Measurements from ENCODE around the gene PLEK2.

Gene PLEK2

GRCh38 chr14:67389811-67390534, 22.0 kb downstream of the PLEK2 start:
- no peak overlapping the region for H4K8ac ChIP-seq (ENCODE audit: low read length)
- H3K4ac ChIP-seq (ENCODE audit: low read depth in 1 of 2, low read length in 2 of 2) = no peak overlapping the region
- no peaks in the 10 kb centered on the region for H3K79me1 ChIP-seq (replicated peaks; ENCODE audit: low read length, poor library complexity, severe bottlenecking)
- H3K4me2 ChIP-seq (ENCODE audit: low read length, poor library complexity, severe bottlenecking) = no peak overlapping the region
- H3K36me3 ChIP-seq (ENCODE audit: control insufficient read depth in 1 of 2, insufficient read depth in 2 of 2, low read depth in 1 of 2, low read length in 2 of 2) = peaks cover 18% of the 10 kb centered on the region in 2 experiments
- no peak overlapping the region for H3K27ac ChIP-seq (ENCODE audit: low read length, poor library complexity, severe bottlenecking)
- H4K91ac ChIP-seq (ENCODE audit: low read length) = no peak overlapping the region
- H3K4me3 ChIP-seq (ENCODE audit: insufficient read depth in 1 of 2, low read depth in 1 of 2, low read length in 2 of 2) = no peak overlapping the region
- no peak overlapping the region for H3K14ac ChIP-seq (ENCODE audit: low read length in 2 of 2)
- peaks cover 4% of the 10 kb centered on the region for H3K4me1 ChIP-seq (ENCODE audit: control insufficient read depth, insufficient read depth, low read depth, low read length)
- no peak overlapping the region for H2AK5ac ChIP-seq (ENCODE audit: low read length, severe bottlenecking)
- H3K27me3 ChIP-seq (ENCODE audit: control insufficient read depth in 1 of 2, insufficient read depth in 1 of 2, low read length in 2 of 2) = no peaks in the 10 kb centered on the region
- H3K23ac ChIP-seq (ENCODE audit: low read length in 2 of 2) = no peak overlapping the region
- H3K9ac ChIP-seq (ENCODE audit: low read length) = no peak overlapping the region
- 91% methylated on average over 1 of the region's 1 CpG for WGBS
- no peak overlapping the region for H2BK15ac ChIP-seq (ENCODE audit: low read depth, poor library complexity, severe bottlenecking)
- no peak overlapping the region for H2BK12ac ChIP-seq (ENCODE audit: low read length in 2 of 2)
- H2AFZ ChIP-seq (ENCODE audit: low read depth, low read length) = no peak overlapping the region
- no peaks in the 10 kb centered on the region for H3K9me3 ChIP-seq (ENCODE audit: control insufficient read depth, low read length)
- DNase-seq = no peak
- no peak overlapping the region for H2BK120ac ChIP-seq (ENCODE audit: low read depth, low read length)
- H2BK5ac ChIP-seq (ENCODE audit: low read depth, low read length, poor library complexity, severe bottlenecking) = no peak overlapping the region
- no peak overlapping the region for H3K18ac ChIP-seq (ENCODE audit: low read depth in 1 of 2, low read length in 2 of 2)

GRCh38 chr14:67389275-67389674, 22.7 kb downstream of the PLEK2 start:
- Histone ChIP-seq H3K18ac (ENCODE audit: low read depth in 1 of 2, low read length in 2 of 2) (no peak overlapping the region), H3K4me3 (ENCODE audit: insufficient read depth in 1 of 2, low read depth in 1 of 2, low read length in 2 of 2) (no peak overlapping the region), H3K9ac (ENCODE audit: low read length) (no peak overlapping the region), H2BK5ac (ENCODE audit: low read depth, low read length, poor library complexity, severe bottlenecking) (no peak overlapping the region), H3K36me3 (ENCODE audit: control insufficient read depth in 1 of 2, insufficient read depth in 2 of 2, low read depth in 1 of 2, low read length in 2 of 2) (peaks cover 17 to 25% of the 10 kb centered on the region in 2 experiments), H2AK5ac (ENCODE audit: low read length, severe bottlenecking) (no peak overlapping the region), H3K4ac (ENCODE audit: low read depth in 1 of 2, low read length in 2 of 2) (no peak overlapping the region), H4K8ac (ENCODE audit: low read length) (no peak overlapping the region), H2BK12ac (ENCODE audit: low read length in 2 of 2) (no peak overlapping the region), H3K4me2 (ENCODE audit: low read length, poor library complexity, severe bottlenecking) (no peak overlapping the region), H3K79me1 (replicated peaks; ENCODE audit: low read length, poor library complexity, severe bottlenecking) (no peaks in the 10 kb centered on the region), H3K27me3 (ENCODE audit: control insufficient read depth in 1 of 2, insufficient read depth in 1 of 2, low read length in 2 of 2) (no peaks in the 10 kb centered on the region), H4K91ac (ENCODE audit: low read length) (no peak overlapping the region), H3K14ac (ENCODE audit: low read length in 2 of 2) (no peak overlapping the region), H2BK15ac (ENCODE audit: low read depth, poor library complexity, severe bottlenecking) (no peak overlapping the region), H3K9me3 (ENCODE audit: control insufficient read depth, low read length) (no peaks in the 10 kb centered on the region), H2AFZ (ENCODE audit: low read depth, low read length) (no peak overlapping the region), H2BK120ac (ENCODE audit: low read depth, low read length) (no peak overlapping the region), H3K23ac (ENCODE audit: low read length in 2 of 2) (no peak overlapping the region), H3K27ac (ENCODE audit: low read length, poor library complexity, severe bottlenecking) (no peak overlapping the region), H3K4me1 (ENCODE audit: control insufficient read depth, insufficient read depth, low read depth, low read length) (peaks cover 3% of the 10 kb centered on the region)
- DNase-seq = no peak
- WGBS = 92% methylated on average over 3 of the region's 3 CpGs

GRCh38 chr14:67387195-67387594, 24.8 kb downstream of the PLEK2 start:
- Histone ChIP-seq H2BK15ac (ENCODE audit: low read depth, poor library complexity, severe bottlenecking) (no peak overlapping the region), H3K4me2 (ENCODE audit: low read length, poor library complexity, severe bottlenecking) (no peak overlapping the region), H3K9me3 (ENCODE audit: control insufficient read depth, low read length) (no peaks in the 10 kb centered on the region), H4K91ac (ENCODE audit: low read length) (no peak overlapping the region), H4K8ac (ENCODE audit: low read length) (no peak overlapping the region), H3K4me3 (ENCODE audit: insufficient read depth in 1 of 2, low read depth in 1 of 2, low read length in 2 of 2) (no peak overlapping the region), H2BK120ac (ENCODE audit: low read depth, low read length) (no peak overlapping the region), H3K27me3 (ENCODE audit: control insufficient read depth in 1 of 2, insufficient read depth in 1 of 2, low read length in 2 of 2) (no peaks in the 10 kb centered on the region), H3K4ac (ENCODE audit: low read depth in 1 of 2, low read length in 2 of 2) (no peak overlapping the region), H3K9ac (ENCODE audit: low read length) (peak overlapping the region; percentile 18), H3K23ac (ENCODE audit: low read length in 2 of 2) (no peak overlapping the region), H3K18ac (ENCODE audit: low read depth in 1 of 2, low read length in 2 of 2) (no peak overlapping the region), H2BK5ac (ENCODE audit: low read depth, low read length, poor library complexity, severe bottlenecking) (no peak overlapping the region), H2BK12ac (ENCODE audit: low read length in 2 of 2) (no peak overlapping the region), H3K14ac (ENCODE audit: low read length in 2 of 2) (no peak overlapping the region), H3K79me1 (replicated peaks; ENCODE audit: low read length, poor library complexity, severe bottlenecking) (no peaks in the 10 kb centered on the region), H2AFZ (ENCODE audit: low read depth, low read length) (no peak overlapping the region), H2AK5ac (ENCODE audit: low read length, severe bottlenecking) (no peak overlapping the region), H3K36me3 (ENCODE audit: control insufficient read depth in 1 of 2, insufficient read depth in 2 of 2, low read depth in 1 of 2, low read length in 2 of 2) (peaks cover 10 to 46% of the 10 kb centered on the region in 2 experiments), H3K4me1 (ENCODE audit: control insufficient read depth, insufficient read depth, low read depth, low read length) (peaks cover 1% of the 10 kb centered on the region), H3K27ac (ENCODE audit: low read length, poor library complexity, severe bottlenecking) (no peak overlapping the region)
- DNase-seq = no peak
- WGBS = 56% methylated on average over 2 of the region's 2 CpGs

- Histone ChIP-seq H2BK12ac (ENCODE audit: low read length in 2 of 2) (no peak overlapping the region), H2AFZ (ENCODE audit: low read depth, low read length) (no peak overlapping the region), H4K91ac (ENCODE audit: low read length) (no peak overlapping the region), H2BK5ac (ENCODE audit: low read depth, low read length, poor library complexity, severe bottlenecking) (no peak overlapping the region), H3K4ac (ENCODE audit: low read depth in 1 of 2, low read length in 2 of 2) (no peak overlapping the region), H2BK120ac (ENCODE audit: low read depth, low read length) (no peak overlapping the region), H2BK15ac (ENCODE audit: low read depth, poor library complexity, severe bottlenecking) (no peak overlapping the region), H3K36me3 (ENCODE audit: control insufficient read depth in 1 of 2, insufficient read depth in 2 of 2, low read depth in 1 of 2, low read length in 2 of 2) (peaks cover 8 to 62% of the 10 kb centered on the region in 2 experiments), H3K79me1 (replicated peaks; ENCODE audit: low read length, poor library complexity, severe bottlenecking) (no peaks in the 10 kb centered on the region), H3K9ac (ENCODE audit: low read length) (no peak overlapping the region), H3K4me1 (ENCODE audit: control insufficient read depth, insufficient read depth, low read depth, low read length) (peaks cover 1% of the 10 kb centered on the region), H2AK5ac (ENCODE audit: low read length, severe bottlenecking) (no peak overlapping the region), H3K23ac (ENCODE audit: low read length in 2 of 2) (no peak overlapping the region), H3K4me3 (ENCODE audit: insufficient read depth in 1 of 2, low read depth in 1 of 2, low read length in 2 of 2) (no peak overlapping the region), H3K27me3 (ENCODE audit: control insufficient read depth in 1 of 2, insufficient read depth in 1 of 2, low read length in 2 of 2) (no peaks in the 10 kb centered on the region), H3K4me2 (ENCODE audit: low read length, poor library complexity, severe bottlenecking) (no peak overlapping the region), H3K18ac (ENCODE audit: low read depth in 1 of 2, low read length in 2 of 2) (no peak overlapping the region), H4K8ac (ENCODE audit: low read length) (no peak overlapping the region), H3K14ac (ENCODE audit: low read length in 2 of 2) (no peak overlapping the region), H3K27ac (ENCODE audit: low read length, poor library complexity, severe bottlenecking) (no peak overlapping the region), H3K9me3 (ENCODE audit: control insufficient read depth, low read length) (no peaks in the 10 kb centered on the region)
- 96% methylated on average over 2 of the region's 2 CpGs for WGBS
- DNase-seq = no peak
Measured at GRCh38 chr14:67385618-67386017, 26.3 kb downstream of the PLEK2 start.
